Retinal pigment epithelial cell (primary cell): ENCODE data around the gene DES.

Source experiments
- DNase-seq: peaks from one replicate; pipeline ENCODE4 v3.0.0-alpha.2; 2010; ENCODE audit warnings: low read depth
- H3K4me3 ChIP-seq: 2 replicates; pipeline ENCODE4 v1.5.1; 2011; ENCODE audit warnings: mild to moderate bottlenecking, low read length, control low read depth, moderate library complexity
- CTCF ChIP-seq: conservative IDR thresholded peaks from 2 replicates; pipeline ENCODE4 v1.5.1; 2011; ENCODE audit warnings: low read depth, low read length, control low read depth, inconsistent platforms

Gene DES

GRCh38 chr2:219414857-219415256 lies 3.3 kb upstream of the DES start:
- TF ChIP-seq CTCF, result no peak
- DNase-seq, result no peak
- H3K4me3 ChIP-seq, result no peak overlapping the region

- no peak for DNase-seq
- no peak for TF ChIP-seq CTCF
- H3K4me3 ChIP-seq, result no peak overlapping the region
These were observed 2.5 kb upstream of the DES start for GRCh38 chr2:219415580-219416234.

GRCh38 chr2:219416235-219416602 lies 2.0 kb upstream of the DES start:
- no peak for TF ChIP-seq CTCF
- H3K4me3 ChIP-seq, result no peak overlapping the region
- DNase-seq, result no peak

- DNase-seq, result no peak
- no peak for TF ChIP-seq CTCF
- H3K4me3 ChIP-seq, result no peak overlapping the region
These were observed 1.2 kb upstream of the DES start for GRCh38 chr2:219416938-219417337.

- TF ChIP-seq CTCF, result no peak
- H3K4me3 ChIP-seq, result no peak overlapping the region
- DNase-seq, result no peak
These were observed 803 bp upstream of the DES start for GRCh38 chr2:219417374-219417773.

GRCh38 chr2:219419012-219419324 lies 791 bp downstream of the DES start:
- TF ChIP-seq CTCF, result no peak
- H3K4me3 ChIP-seq, result no peak overlapping the region
- DNase-seq, result no peak

GRCh38 chr2:219419331-219420197 lies 1.4 kb downstream of the DES start:
- H3K4me3 ChIP-seq, result no peak overlapping the region

More at GRCh38 chr2:219419331-219420197, 1.4 kb downstream of the DES start:
- DNase-seq, result no peak
- no peak for TF ChIP-seq CTCF
